ENCODE data around the gene GDA. TPM values are rescaled to one million over a fixed set of nuclear protein-coding genes. Genes with fewer than 3 reads are reported as not detected.

The GDA gene
- total RNA-seq, 4 donors from 2014 or later: 0.76 to 2.4 TPM; not detected in 2

- no peaks in the 10 kb centered on the region for H3K9me3 ChIP-seq
- no peaks in the 10 kb centered on the region for H3K27me3 ChIP-seq
- H3K4me3 ChIP-seq: no peak overlapping the region
- TF ChIP-seq CTCF (IDR thresholded peaks at IDR 0.05) (no peak), POLR2A (IDR thresholded peaks at IDR 0.05) (no peak)
- no peak for DNase-seq
- 84 to 85% methylated on average over 3 of the region's 3 CpGs for WGBS, 2 donors
- H3K36me3 ChIP-seq: no peaks in the 10 kb centered on the region
- H3K4me1 ChIP-seq: no peaks in the 10 kb centered on the region
- H3K27ac ChIP-seq: no peak overlapping the region
- intact Hi-C loops (cut with DNase I): no loop called here
These were observed 79.0 kb downstream of the GDA start for GRCh38 chr9:72228282-72228681.

GRCh38 chr9:72232778-72233177, 83.5 kb downstream of the GDA start:
- 46 to 49% methylated on average over 3 of the region's 3 CpGs for WGBS, 2 donors

GRCh38 chr9:72247549-72247948, 98.3 kb downstream of the GDA start:
- no peak overlapping the region for H3K27ac ChIP-seq
- H3K4me1 ChIP-seq: no peaks in the 10 kb centered on the region
- no peaks in the 10 kb centered on the region for H3K27me3 ChIP-seq
- no peak for DNase-seq
- H3K4me3 ChIP-seq: no peak overlapping the region
- H3K9me3 ChIP-seq: no peaks in the 10 kb centered on the region
- no peak for TF ChIP-seq CTCF (IDR thresholded peaks at IDR 0.05)
- no peak for TF ChIP-seq POLR2A (IDR thresholded peaks at IDR 0.05)
- intact Hi-C loops (cut with DNase I): no loop called here
- 79% methylated on average over 3 of the region's 3 CpGs for WGBS, 2 donors
- no peaks in the 10 kb centered on the region for H3K36me3 ChIP-seq

More at GRCh38 chr9:72232778-72233177, 83.5 kb downstream of the GDA start:
- Histone ChIP-seq H3K9me3 (no peaks in the 10 kb centered on the region), H3K36me3 (no peaks in the 10 kb centered on the region), H3K27ac (no peak overlapping the region), H3K27me3 (no peaks in the 10 kb centered on the region), H3K4me1 (no peaks in the 10 kb centered on the region), H3K4me3 (no peak overlapping the region)
- TF ChIP-seq CTCF (IDR thresholded peaks at IDR 0.05): no peak
- no peak for TF ChIP-seq POLR2A (IDR thresholded peaks at IDR 0.05)
- intact Hi-C loops (cut with DNase I): no loop called here
- DNase-seq: no peak

GRCh38 chr9:72251589-72251988, 102.3 kb downstream of the GDA start:
- TF ChIP-seq POLR2A (IDR thresholded peaks at IDR 0.05) (no peak), CTCF (IDR thresholded peaks at IDR 0.05) (no peak)
- Histone ChIP-seq H3K4me3 (no peak overlapping the region), H3K27me3 (no peaks in the 10 kb centered on the region), H3K36me3 (no peaks in the 10 kb centered on the region), H3K9me3 (no peaks in the 10 kb centered on the region), H3K27ac (no peak overlapping the region), H3K4me1 (no peaks in the 10 kb centered on the region)
- intact Hi-C loops (cut with DNase I): no loop called here
- DNase-seq: no peak
- WGBS, 2 donors: 80 to 82% methylated on average over 1 of the region's 1 CpG

GRCh38 chr9:72254901-72255545, 105.8 kb downstream of the GDA start:
- no peak overlapping the region for H3K27ac ChIP-seq
- intact Hi-C loops (cut with DNase I): no loop called here
- H3K27me3 ChIP-seq: no peaks in the 10 kb centered on the region
- 41 to 61% methylated on average over 3 of the region's 3 CpGs for WGBS, 2 donors
- H3K9me3 ChIP-seq: no peaks in the 10 kb centered on the region
- DNase-seq: no peak
- H3K4me1 ChIP-seq: no peaks in the 10 kb centered on the region
- no peaks in the 10 kb centered on the region for H3K36me3 ChIP-seq
- no peak for TF ChIP-seq CTCF (IDR thresholded peaks at IDR 0.05)
- no peak for TF ChIP-seq POLR2A (IDR thresholded peaks at IDR 0.05)
- no peak overlapping the region for H3K4me3 ChIP-seq

Measured in esophagus squamous epithelium (tissue), 5 donors.